ENCODE results near the gene ZNF777. TPM values are rescaled to one million over a fixed set of nuclear protein-coding genes. Genes with fewer than 3 reads are reported as not detected.

The ZNF777 gene
- polyA plus RNA-seq, 2 of the 4 experiments (the other 2 are of a cell fraction): 5.4 to 10.5 TPM

GRCh38 chr7:149409895-149410294 is 51.0 kb downstream of the ZNF777 start:
- DNase-seq (ENCODE audit: low read depth in 1 of 2, low spot score in 1 of 2) (no peak), FAIRE-seq (no peak), ATAC-seq (no peak)
- H3K4me2 ChIP-seq: no peak overlapping the region
- H3K9me3 ChIP-seq: no peaks in the 10 kb centered on the region
- POLR2A ChIA-PET: no interaction called here
- TF ChIP-seq ZNF302 (CRISPR knock-in tag; IDR thresholded peaks at IDR 0.05) (no peak), RFX5 (IDR thresholded peaks at IDR 0.05) (no peak), FOSB (CRISPR knock-in tag; IDR thresholded peaks at IDR 0.05) (no peak)
- 76% methylated on average over 6 of the region's 6 CpGs for WGBS (ENCODE audit: missing lambda C conversion rate)
- no peaks in the 10 kb centered on the region for H3K4me1 ChIP-seq
- no peak overlapping the region for H3K4me3 ChIP-seq
- CTCF ChIA-PET: interaction anchor here (1.1 to 1.8 kb wide), 3 partner anchors 12 to 55 kb away, joined by 3 to 6 read pairs (median 4); no protein-coding TSS in a partner anchor
- no peak overlapping the region for H3K27ac ChIP-seq

DNA sequence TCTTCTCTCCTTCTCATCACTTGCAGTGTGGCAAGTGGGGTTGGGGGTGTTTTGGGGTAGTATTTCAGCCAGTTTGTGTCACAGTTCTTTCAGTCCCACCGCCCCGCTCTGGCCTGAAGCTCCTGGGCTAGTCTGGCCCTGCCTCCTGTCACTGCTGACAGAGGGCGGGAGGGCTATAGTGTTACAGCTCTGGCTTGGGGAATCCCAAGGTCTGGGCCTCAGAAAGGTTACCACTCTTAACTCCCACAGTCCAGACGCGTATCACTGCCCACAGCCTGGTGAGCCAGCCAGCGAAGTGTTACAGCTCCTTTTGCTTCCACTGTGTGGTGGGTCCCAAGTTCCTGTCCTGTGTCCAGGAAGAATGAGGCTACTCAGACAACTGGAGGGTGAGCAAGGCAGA is 56.0 kb downstream of the ZNF777 start:
- H3K27ac ChIP-seq: no peak overlapping the region
- no peak overlapping the region for H3K4me2 ChIP-seq
- peak in 1 of 2 experiments; percentile 33; a peak in 2 of 6 replicates for ATAC-seq
- CTCF ChIA-PET: interaction anchor here (1.0 to 3.7 kb wide), 2 partner anchors 10 to 143 kb away, joined by 3 to 14 read pairs; no protein-coding TSS in a partner anchor
- no peak for DNase-seq (ENCODE audit: low read depth in 1 of 2, low spot score in 1 of 2)
- no peaks in the 10 kb centered on the region for H3K9me3 ChIP-seq
- WGBS (ENCODE audit: missing lambda C conversion rate): 89% methylated on average over 6 of the region's 6 CpGs
- TF ChIP-seq HOXA7 (CRISPR knock-in tag; IDR thresholded peaks at IDR 0.05) (no peak), JUNB (IDR thresholded peaks at IDR 0.05) (no peak), HOXB5 (CRISPR knock-in tag; IDR thresholded peaks at IDR 0.05) (no peak), ZC3H11A (IDR thresholded peaks at IDR 0.05) (no peak), MAZ (IDR thresholded peaks at IDR 0.05; ENCODE audit: borderline replicate concordance, low read depth, low read length) (no peak), NPAS2 (CRISPR knock-in tag; IDR thresholded peaks at IDR 0.05; ENCODE audit: borderline replicate concordance) (no peak), CBX8 (IDR thresholded peaks at IDR 0.05) (no peak), ESRRA (IDR thresholded peaks at IDR 0.05; ENCODE audit: borderline replicate concordance, low read length) (no peak), JUN (IDR thresholded peaks at IDR 0.05) (no peak), CHD4 (IDR thresholded peaks at IDR 0.05; ENCODE audit: borderline replicate concordance) (no peak), BCL3 (IDR thresholded peaks at IDR 0.05) (no peak)
- TF ChIP-seq, protein P1, sequence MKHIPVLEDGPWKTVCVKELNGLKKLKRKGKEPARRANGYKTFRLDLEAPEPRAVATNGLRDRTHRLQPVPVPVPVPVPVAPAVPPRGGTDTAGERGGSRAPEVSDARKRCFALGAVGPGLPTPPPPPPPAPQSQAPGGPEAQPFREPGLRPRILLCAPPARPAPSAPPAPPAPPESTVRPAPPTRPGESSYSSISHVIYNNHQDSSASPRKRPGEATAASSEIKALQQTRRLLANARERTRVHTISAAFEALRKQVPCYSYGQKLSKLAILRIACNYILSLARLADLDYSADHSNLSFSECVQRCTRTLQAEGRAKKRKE (CRISPR knock-in tag; IDR thresholded peaks at IDR 0.05; ENCODE audit: low read depth): no peak
- no peak for FAIRE-seq
- POLR2A ChIA-PET: no interaction called here
- no peak overlapping the region for H3K4me3 ChIP-seq
- H3K4me1 ChIP-seq: no peaks in the 10 kb centered on the region

- FAIRE-seq (no peak), DNase-seq (ENCODE audit: low read depth in 1 of 2, low spot score in 1 of 2) (no peak), ATAC-seq (no peak)
- ChIA-PET CTCF (interaction anchor here (1.0 to 3.7 kb wide), 2 partner anchors 10 to 143 kb away, joined by 3 to 14 read pairs; no protein-coding TSS in a partner anchor), POLR2A (no interaction called here)
- Histone ChIP-seq H3K4me3 (no peak overlapping the region), H3K4me2 (no peak overlapping the region), H3K27ac (no peak overlapping the region), H3K4me1 (no peaks in the 10 kb centered on the region), H3K9me3 (no peaks in the 10 kb centered on the region)
- WGBS (ENCODE audit: missing lambda C conversion rate): 66% methylated on average over 11 of the region's 12 CpGs
- TF ChIP-seq JUNB (IDR thresholded peaks at IDR 0.05) (no peak), POLR2A (IDR thresholded peaks at IDR 0.05; ENCODE audit: low read length) (no peak), ESRRA (IDR thresholded peaks at IDR 0.05; ENCODE audit: borderline replicate concordance, low read length) (no peak), ELK1 (IDR thresholded peaks at IDR 0.05; ENCODE audit: low read depth, low read length) (no peak)
These were observed 56.5 kb downstream of the ZNF777 start for GRCh38 chr7:149404396-149404795.
